H9 (cell line): Measurements from ENCODE around the gene FSTL4. TPM values are rescaled to one million over a fixed set of nuclear protein-coding genes. Genes with fewer than 3 reads are reported as not detected.

Source experiments
- DNase-seq: peaks from one replicate; pipeline ENCODE4 v3.0.0-alpha.2; 2017
- H2AFZ ChIP-seq: one replicate; pipeline ENCODE4 v1.6.1; 2013; ENCODE audit warnings: mild to moderate bottlenecking, low read length, control low read depth, moderate library complexity
- H2AK5ac ChIP-seq: 2 replicates; pipeline ENCODE4 v1.6.1; 2013; ENCODE audit warnings: low read length, control low read depth, mixed read lengths; ENCODE audit not compliant: insufficient read length
- H2BK120ac ChIP-seq: one replicate; pipeline ENCODE4 v1.6.1; 2013; ENCODE audit warnings: low read depth, mild to moderate bottlenecking, low read length, control low read depth, inconsistent platforms; ENCODE audit not compliant: poor library complexity, severe bottlenecking
- H2BK12ac ChIP-seq: 2 replicates; pipeline ENCODE4 v1.6.1; 2013; ENCODE audit warnings: low read length, control low read depth, mixed read lengths, low read depth; ENCODE audit not compliant: insufficient read length
- H2BK15ac ChIP-seq: 2 replicates; pipeline ENCODE4 v1.6.1; 2013; ENCODE audit warnings: low read depth, low read length, control low read depth
- H2BK20ac ChIP-seq: one replicate; pipeline ENCODE4 v1.6.1; 2013; ENCODE audit warnings: low read depth, mild to moderate bottlenecking, low read length, control low read depth, inconsistent platforms; ENCODE audit not compliant: poor library complexity, severe bottlenecking
- H2BK5ac ChIP-seq: 2 replicates; pipeline ENCODE4 v1.6.1; 2013; ENCODE audit warnings: low read length, control low read depth, mixed read lengths; ENCODE audit not compliant: insufficient read length
- H3K14ac ChIP-seq: 2 replicates; pipeline ENCODE4 v1.6.1; 2013; ENCODE audit warnings: low read length, control low read depth; ENCODE audit not compliant: insufficient read depth
- H3K18ac ChIP-seq: 2 replicates; pipeline ENCODE4 v1.6.1; 2013; ENCODE audit warnings: low read depth, mild to moderate bottlenecking, mixed read lengths, low read length, control low read depth; ENCODE audit not compliant: insufficient read length
- H3K23ac ChIP-seq: 2 replicates; pipeline ENCODE4 v1.6.1; 2013; ENCODE audit warnings: low read length, control low read depth, mixed read lengths, low read depth; ENCODE audit not compliant: insufficient read length
- H3K23me2 ChIP-seq: 2 replicates; pipeline ENCODE4 v1.6.1; 2013; ENCODE audit warnings: low read depth, mild to moderate bottlenecking, mixed read lengths, low read length, control low read depth; ENCODE audit not compliant: insufficient read length, poor library complexity, severe bottlenecking
- H3K27ac ChIP-seq: 2 replicates; pipeline ENCODE4 v1.5.1; 2013; ENCODE audit warnings: low read length, control low read depth, mixed read lengths, low read depth; ENCODE audit not compliant: insufficient read length
- H3K27me3 ChIP-seq: 2 replicates; pipeline ENCODE4 v1.6.1; 2013; ENCODE audit warnings: low read length, control low read depth, inconsistent platforms; ENCODE audit not compliant: insufficient read depth
- H3K4ac ChIP-seq: 2 replicates; pipeline ENCODE4 v1.6.1; 2013; ENCODE audit warnings: low read depth, mild to moderate bottlenecking, control low read depth, inconsistent platforms, low read length, moderate library complexity
- H3K4me1 ChIP-seq: 2 replicates; pipeline ENCODE4 v1.6.1; 2013; ENCODE audit warnings: low read length, control low read depth, inconsistent platforms; ENCODE audit not compliant: insufficient read depth
- H3K4me2 ChIP-seq: 2 replicates; pipeline ENCODE4 v1.6.1; 2013; ENCODE audit warnings: low read length, control low read depth, mixed read lengths; ENCODE audit not compliant: insufficient read length, insufficient read depth
- H3K56ac ChIP-seq: 2 replicates; pipeline ENCODE4 v1.6.1; 2013; ENCODE audit warnings: low read depth, mild to moderate bottlenecking, mixed read lengths, low read length, control low read depth; ENCODE audit not compliant: insufficient read length
- H3K79me1 ChIP-seq: 2 replicates; pipeline ENCODE4 v1.6.1; 2013; ENCODE audit warnings: low read depth, mild to moderate bottlenecking, moderate library complexity, low read length, control low read depth, inconsistent platforms; ENCODE audit not compliant: insufficient read depth, poor library complexity, severe bottlenecking
- H3K79me2 ChIP-seq: 2 replicates; pipeline ENCODE4 v1.6.1; 2013; ENCODE audit warnings: low read length, control low read depth, inconsistent platforms; ENCODE audit not compliant: insufficient read depth
- H3K9ac ChIP-seq: 2 replicates; pipeline ENCODE4 v1.6.1; 2013; ENCODE audit warnings: low read length, control low read depth, mixed read lengths; ENCODE audit not compliant: insufficient read length; ENCODE audit errors: extremely low read depth
- H3K9me3 ChIP-seq: one replicate; pipeline ENCODE4 v1.6.1; 2013; ENCODE audit warnings: low read depth, low read length, inconsistent platforms; ENCODE audit not compliant: control insufficient read depth
- H3T11ph ChIP-seq: one replicate; pipeline ENCODE4 v1.6.1; 2013; ENCODE audit warnings: mild to moderate bottlenecking, low read length, control low read depth, inconsistent platforms
- H4K20me1 ChIP-seq: one replicate; pipeline ENCODE4 v1.6.1; 2013; ENCODE audit not compliant: control insufficient read depth, insufficient read length, insufficient read depth
- H4K5ac ChIP-seq: 2 replicates; pipeline ENCODE4 v1.6.1; 2013; ENCODE audit warnings: low read depth, mild to moderate bottlenecking, mixed read lengths, low read length, control low read depth; ENCODE audit not compliant: insufficient read length
- H4K8ac ChIP-seq: replicated peaks from 2 replicates; pipeline ENCODE4 v1.6.1; 2013; ENCODE audit warnings: low read length, control low read depth, mixed read lengths, low read depth; ENCODE audit not compliant: insufficient read length
- H4K91ac ChIP-seq: 2 replicates; pipeline ENCODE4 v1.6.1; 2013; ENCODE audit warnings: low read depth, mild to moderate bottlenecking, moderate library complexity, mixed read lengths, low read length, control low read depth; ENCODE audit not compliant: insufficient read length
- H3K27ac Mint-ChIP-seq, 3 experiments: 2 replicates in 2 of 3; 3 replicates in 1 of 3; pipeline ENCODE4 v1.8.0; 2020 to 2021; ENCODE audit warnings: mixed read lengths in 3 of 3, mild to moderate bottlenecking in 1 of 3, moderate library complexity in 1 of 3
- H3K27me3 Mint-ChIP-seq: 2 replicates; pipeline ENCODE4 v1.8.0; 2021; ENCODE audit warnings: low read depth, mild to moderate bottlenecking, moderate library complexity, mixed read lengths
- H3K36me3 Mint-ChIP-seq, 3 experiments: 2 replicates in 2 of 3; 3 replicates in 1 of 3; pipeline ENCODE4 v1.8.0; 2020 to 2021; ENCODE audit warnings: low read depth in 3 of 3, mixed read lengths in 3 of 3; ENCODE audit not compliant: insufficient read depth in 1 of 3
- H3K4me1 Mint-ChIP-seq, 2 experiments: 2 replicates each; pipeline ENCODE4 v1.8.0; 2020; ENCODE audit warnings: mixed read lengths in 2 of 2
- H3K4me3 Mint-ChIP-seq, 2 experiments: 2 replicates in 1 of 2; 3 replicates in 1 of 2; pipeline ENCODE4 v1.8.0; 2020 to 2021; ENCODE audit warnings: mild to moderate bottlenecking in 2 of 2, mixed read lengths in 2 of 2, moderate library complexity in 1 of 2
- H3K9me3 Mint-ChIP-seq, 2 experiments: 2 replicates in 1 of 2; 3 replicates in 1 of 2; pipeline ENCODE4 v1.8.0; 2020; ENCODE audit warnings: mild to moderate bottlenecking in 2 of 2, mixed read lengths in 2 of 2, moderate library complexity in 1 of 2
- CTCF ChIP-seq: fragments of 200-600 bp; sonication (generic); conservative IDR thresholded peaks from 3 replicates; pipeline ENCODE4 v1.8.0; 2021; ENCODE audit warnings: antibody characterized with exemption, mild to moderate bottlenecking
- whole genome bisulfite sequencing: extraction: QIAGEN DNeasy Blood & Tissue Kit; methylation state at CpG from one replicate; pipeline ENCODE4 v1.1.7; 2013; ENCODE audit warnings: missing lambda C conversion rate, low lambda C conversion rate, mixed read lengths; ENCODE audit not compliant: insufficient read length; ENCODE audit errors: extremely low coverage; 5-methylcytosine and 5-hydroxymethylcytosine counted together
- total RNA-seq: library from RNA; stranded (reverse); gene quantifications from 2 replicates; pipeline ENCODE4 v1.2.1, GENCODE V29; 2021

The FSTL4 gene
- total RNA-seq, 1 experiment from 2014 or later = 5.7 TPM

GRCh38 chr5:133277744-133278143, 334.6 kb downstream of the FSTL4 start:
- peaks cover 8% of the 10 kb centered on the region in 2 experiments; a peak in 4 of 5 replicates for H3K9me3 Mint-ChIP-seq
- Histone ChIP-seq H4K8ac (no peak overlapping the region), H2AFZ (no peak overlapping the region), H4K91ac (no peak overlapping the region), H3T11ph (no peak overlapping the region), H2BK20ac (no peak overlapping the region), H3K4me1 (no peaks in the 10 kb centered on the region), H3K27me3 (no peaks in the 10 kb centered on the region), H3K79me1 (no peaks in the 10 kb centered on the region), H2BK15ac (no peak overlapping the region; the same call in 1 of the 2 replicates), H2AK5ac (no peak overlapping the region), H2BK12ac (no peak overlapping the region), H3K23ac (no peak overlapping the region), H4K5ac (no peak overlapping the region), H3K27ac (no peak overlapping the region), H3K79me2 (no peaks in the 10 kb centered on the region), H3K18ac (no peak overlapping the region), H3K4me2 (no peak overlapping the region), H3K23me2 (no peaks in the 10 kb centered on the region), H4K20me1 (no peaks in the 10 kb centered on the region), H3K4ac (no peak overlapping the region), H2BK5ac (no peak overlapping the region), H3K14ac (no peak overlapping the region), H3K9me3 (no peaks in the 10 kb centered on the region), H3K56ac (no peak overlapping the region), H3K9ac (no peak overlapping the region), H2BK120ac (no peak overlapping the region)
- H3K27ac Mint-ChIP-seq = no peak overlapping the region
- DNase-seq = no peak
- H3K4me1 Mint-ChIP-seq = peaks cover 3 to 7% of the 10 kb centered on the region in 2 experiments
- H3K36me3 Mint-ChIP-seq = peaks cover 0 to 7% (median 2%) of the 10 kb centered on the region in 3 experiments; a peak in 3 of 7 replicates
- no CpG with 5 or more reads among the region's 8 CpGs for WGBS
- H3K4me3 Mint-ChIP-seq = no peak overlapping the region
- peaks cover 1% of the 10 kb centered on the region; the same call in 1 of the 2 replicates for H3K27me3 Mint-ChIP-seq
- TF ChIP-seq CTCF = no peak
